T47D (cell line): Measurements from ENCODE around the gene RPF1.
"Not testable (repeated sequence)": the region's sequence is repeated elsewhere in the genome, so short reads cannot be mapped to it uniquely, and the experiment has no call there.

Experiments
- DNase-seq, 2 experiments: peaks; one replicate each; pipeline versions ENCODE4 v3.0.0 to v3.0.0-alpha.2; 2011 to 2012; ENCODE audit warnings: low read depth in 1 of 2, low spot score in 1 of 2
- JUND ChIP-seq: IDR thresholded peaks from 2 replicates; pipeline ENCODE4 v1.6.1; 2012; ENCODE audit warnings: low read depth
- in situ Hi-C: cut with HindIII; loops from 2 replicates; pipeline ENCODE4 v1.10.0; 2016; ENCODE audit warnings: low sequenced_read_pairs, low pct_unique_long_range_greater_than_20kb

Gene RPF1

GRCh38 chr1:84504580-84505492 lies 25.8 kb downstream of the RPF1 start:
- in situ Hi-C loops: no loop called here
- no peak for DNase-seq
- TF ChIP-seq JUND: no peak

- no peak for TF ChIP-seq JUND
- in situ Hi-C loops: no loop called here
- peak in 1 of 2 experiments; percentile 53 for DNase-seq
These were observed 26.5 kb downstream of the RPF1 start for GRCh38 chr1:84505493-84506001.

GRCh38 chr1:84506002-84506728 lies 27.1 kb downstream of the RPF1 start, which contains the start of the genes GNG5 and SPATA1:
TSS of gene GNG5 (minus strand) at chr1:84506581. CDS start at chr1:84506091, 490 bp downstream.
TSS of gene SPATA1 (plus strand) at chr1:84506386. CDS start at chr1:84516360, 9,974 bp downstream.
- DNase-seq: peak; percentile 84 to 94
- TF ChIP-seq JUND: no peak
- in situ Hi-C loops: no loop called here

GRCh38 chr1:84506729-84507453 lies 27.8 kb downstream of the RPF1 start:
- in situ Hi-C loops: no loop called here
- no peak for TF ChIP-seq JUND
- peak in 1 of 2 experiments; percentile 4 for DNase-seq

- in situ Hi-C loops, DNase-seq: not testable (repeated sequence)
These were observed 28.8 kb downstream of the RPF1 start for GRCh38 chr1:84507887-84508286.

- no peak for TF ChIP-seq JUND
- no peak for DNase-seq
- in situ Hi-C loops: no loop called here
These were observed 29.4 kb downstream of the RPF1 start for GRCh38 chr1:84508510-84508909.

- in situ Hi-C loops: no loop called here
- DNase-seq: no peak
- no peak for TF ChIP-seq JUND
These were observed 30.0 kb downstream of the RPF1 start for GRCh38 chr1:84509029-84509428.

GRCh38 chr1:84510165-84510564 lies 31.1 kb downstream of the RPF1 start:
- no peak for TF ChIP-seq JUND
- in situ Hi-C loops: no loop called here
- DNase-seq: no peak

- in situ Hi-C loops: no loop called here
- TF ChIP-seq JUND: no peak
- no peak for DNase-seq
These were observed 31.6 kb downstream of the RPF1 start for GRCh38 chr1:84510668-84511067.

GRCh38 chr1:84524590-84524989 lies 45.5 kb downstream of the RPF1 start:
- no peak for TF ChIP-seq JUND
- DNase-seq: no peak
- in situ Hi-C loops: no loop called here

- in situ Hi-C loops: no loop called here
- DNase-seq: no peak
- TF ChIP-seq JUND: no peak
These were observed 46.7 kb downstream of the RPF1 start for GRCh38 chr1:84525779-84526178.

GRCh38 chr1:84538599-84538998 lies 59.5 kb downstream of the RPF1 start:
- in situ Hi-C loops: no loop called here
- no peak for TF ChIP-seq JUND
- DNase-seq: no peak
